HG03066 (cell line): ENCODE data around the gene HSD11B2.
A peak's percentile ranks its signal among the peaks of the same experiment; 100 is the strongest.
"Not testable (repeated sequence)": the region's sequence is repeated elsewhere in the genome, so short reads cannot be mapped to it uniquely, and the experiment has no call there.

Experiments used
- ATAC-seq: cut with Tn5 transposase; IDR thresholded peaks from one replicate; pipeline ENCODE4 v1.9.1; 2021; ENCODE audit warnings: low read depth; ENCODE audit not compliant: unreplicated experiment

Gene HSD11B2

DNA sequence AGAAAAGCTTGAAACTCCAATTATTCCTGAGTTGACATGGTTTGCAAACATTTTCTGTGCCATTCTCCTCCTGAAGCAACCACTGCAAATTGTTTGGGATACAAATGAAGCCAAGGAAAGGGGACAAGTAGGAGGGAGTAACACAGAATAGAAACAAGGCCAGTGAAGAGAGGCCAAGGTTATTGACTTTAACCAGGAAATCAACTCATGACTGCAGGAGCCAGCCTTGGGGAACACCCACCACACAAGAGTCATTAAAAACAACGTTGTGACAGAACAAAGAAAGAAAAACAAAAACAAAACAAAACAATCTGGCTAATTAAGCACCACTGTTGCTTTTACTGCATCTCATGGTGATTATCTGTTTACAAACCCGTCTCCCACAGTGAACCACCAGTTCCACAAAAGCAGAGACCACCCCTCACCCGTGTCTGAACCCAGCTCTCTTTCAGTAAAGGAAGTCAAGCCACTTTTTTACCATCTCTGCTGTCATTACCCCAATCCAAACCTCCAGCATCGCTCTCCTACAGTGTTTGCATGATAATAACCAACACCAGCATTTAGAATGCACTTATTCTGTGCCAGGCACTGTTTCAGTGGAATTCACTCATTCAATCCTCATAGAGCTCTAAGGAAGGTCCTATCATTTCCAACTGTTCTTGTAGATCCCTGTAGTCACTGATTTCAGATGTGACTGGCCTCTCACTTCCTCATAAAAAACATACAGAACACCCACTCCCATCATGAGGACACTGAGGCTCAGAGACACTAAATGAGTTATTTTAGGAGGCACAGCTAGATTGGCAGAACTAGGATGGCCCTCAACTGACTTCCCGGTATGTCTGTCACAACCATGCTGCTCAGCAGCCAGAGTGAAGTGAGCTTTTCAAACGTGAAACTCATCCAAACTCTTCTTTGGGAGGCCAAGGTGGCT is 16.7 kb upstream of the HSD11B2 start:
- no peak for ATAC-seq

GRCh38 chr16:67415421-67415820 is 15.5 kb upstream of the HSD11B2 start:
- not testable (repeated sequence) for ATAC-seq

DNA sequence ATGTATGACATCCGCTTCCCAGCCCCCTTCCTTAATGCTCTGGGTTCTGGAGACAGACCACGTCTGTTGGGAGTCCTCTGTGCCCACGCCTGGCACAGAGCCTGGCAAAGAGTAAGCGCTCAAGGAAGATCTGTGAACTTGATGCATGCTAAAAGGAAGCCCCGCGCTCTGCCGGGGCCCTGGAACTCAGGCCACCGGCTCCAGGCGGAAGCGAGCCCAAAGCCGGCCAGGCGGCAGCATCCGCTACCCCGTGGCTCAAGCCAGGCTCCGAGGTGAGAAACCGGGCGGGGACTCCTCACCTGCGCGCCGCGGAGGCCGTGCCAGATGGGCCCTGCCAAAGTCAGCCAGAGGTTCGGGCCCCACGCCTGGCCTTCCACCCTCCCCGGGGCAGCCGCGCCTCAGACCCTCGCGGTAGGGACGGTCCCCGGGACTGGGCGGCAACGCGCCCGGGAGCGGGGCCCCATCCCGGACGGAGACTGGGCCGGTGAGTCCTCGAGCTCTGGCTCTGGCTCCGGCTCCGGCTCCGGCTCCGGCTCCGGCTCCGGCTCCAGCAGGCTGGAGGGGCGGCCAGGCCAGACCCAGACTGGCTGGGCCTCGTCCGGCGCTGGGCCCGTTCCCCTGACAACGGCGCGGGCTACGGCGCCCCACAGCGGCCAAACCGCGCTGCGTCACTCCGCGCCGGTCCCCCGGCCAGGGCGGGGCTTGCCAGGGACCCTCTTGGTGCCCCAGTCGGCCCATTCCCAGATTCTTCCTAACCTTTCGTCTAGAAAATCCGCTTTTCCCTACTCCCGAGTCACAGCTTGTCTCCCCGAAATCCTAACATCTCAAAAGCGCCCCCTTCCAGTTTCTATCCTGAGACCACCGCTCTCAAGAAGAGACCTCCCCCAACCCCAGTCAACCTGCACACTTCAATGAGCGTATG is 14.8 kb upstream of the HSD11B2 start, which contains the start of gene ZDHHC1:
TSS of gene ZDHHC1 (minus strand) at position 606 of the 922 bp plus-strand sequence. CDS start 8,702 bp downstream, outside the sequence.
- peak; percentile 63 for ATAC-seq

- no peak for ATAC-seq
Observed at GRCh38 chr16:67417333-67418061, 13.4 kb upstream of the HSD11B2 start.

DNA sequence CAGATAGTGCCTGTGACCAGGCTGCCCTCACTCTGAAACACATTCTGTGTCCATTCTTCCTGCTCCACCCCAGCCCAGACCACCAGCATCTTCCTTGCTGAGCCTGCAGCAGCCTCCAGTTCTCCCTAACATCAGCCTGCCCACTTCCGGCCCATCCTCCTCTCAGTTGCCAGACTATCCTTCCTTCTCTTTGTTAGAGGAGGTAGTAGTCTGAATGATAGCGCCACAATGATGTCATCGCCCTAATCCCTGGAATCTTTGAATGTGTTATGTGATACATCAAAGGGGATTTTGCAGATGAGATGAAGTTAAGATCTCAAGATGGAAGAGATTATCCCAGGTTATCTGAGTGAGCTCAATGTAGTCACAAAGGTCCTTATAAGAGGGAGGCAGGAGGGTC is 11.4 kb upstream of the HSD11B2 start:
- ATAC-seq, result no peak

DNA sequence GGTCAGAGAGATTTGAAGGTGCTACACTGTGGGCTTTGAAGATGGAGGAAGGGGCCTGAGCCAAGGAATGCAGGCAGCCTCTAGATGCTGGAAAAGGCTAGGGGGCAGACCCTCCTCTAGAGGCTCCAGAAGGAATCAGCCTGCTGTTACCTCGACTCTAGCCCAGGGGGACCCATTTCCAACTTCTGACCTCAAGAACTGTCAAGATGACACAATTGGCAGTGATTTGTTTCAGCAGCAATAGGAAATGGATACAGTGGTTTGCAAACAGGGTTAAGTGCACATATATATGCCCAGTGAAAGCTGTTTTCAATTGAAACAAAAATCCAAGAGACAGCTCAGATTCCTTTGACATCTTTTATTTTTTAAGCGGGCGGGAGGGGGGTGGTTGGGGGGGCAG is 11.0 kb upstream of the HSD11B2 start:
- ATAC-seq, result no peak

GRCh38 chr16:67421030-67421429 is 9.9 kb upstream of the HSD11B2 start:
- no peak for ATAC-seq

- ATAC-seq, result no peak
Observed at GRCh38 chr16:67423015-67423414, 7.9 kb upstream of the HSD11B2 start.

DNA sequence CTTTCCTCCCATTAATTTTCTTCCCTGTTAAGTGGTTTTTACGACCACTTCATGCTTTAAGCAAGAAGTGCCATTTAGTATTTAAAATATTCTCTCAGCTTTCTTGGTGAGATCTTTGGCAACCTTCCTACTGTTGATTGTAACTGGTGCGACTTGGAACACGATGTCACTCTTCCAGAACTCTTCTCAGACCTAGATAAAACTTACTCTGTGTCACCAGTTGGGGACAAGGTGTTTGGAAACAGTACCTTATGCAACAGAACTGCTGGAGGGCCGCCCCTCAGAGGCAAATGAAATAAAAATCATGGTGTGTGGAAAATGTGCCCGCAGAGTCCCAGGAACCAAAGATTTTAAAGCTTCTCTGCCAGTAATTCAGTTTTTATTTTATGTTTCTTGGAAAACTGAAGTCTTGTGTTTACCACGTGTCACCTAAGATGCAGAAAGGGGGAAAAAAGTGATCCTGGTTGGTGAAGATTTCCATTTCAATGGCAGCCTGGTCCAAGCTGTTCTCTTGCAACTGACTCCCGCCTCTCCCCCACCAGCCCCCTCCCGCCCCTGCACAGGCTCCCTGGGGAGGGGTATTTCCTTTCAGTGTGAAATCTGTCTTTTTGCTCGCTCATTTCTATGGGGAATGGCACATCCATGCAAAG is 7.2 kb upstream of the HSD11B2 start:
- ATAC-seq, result no peak

DNA sequence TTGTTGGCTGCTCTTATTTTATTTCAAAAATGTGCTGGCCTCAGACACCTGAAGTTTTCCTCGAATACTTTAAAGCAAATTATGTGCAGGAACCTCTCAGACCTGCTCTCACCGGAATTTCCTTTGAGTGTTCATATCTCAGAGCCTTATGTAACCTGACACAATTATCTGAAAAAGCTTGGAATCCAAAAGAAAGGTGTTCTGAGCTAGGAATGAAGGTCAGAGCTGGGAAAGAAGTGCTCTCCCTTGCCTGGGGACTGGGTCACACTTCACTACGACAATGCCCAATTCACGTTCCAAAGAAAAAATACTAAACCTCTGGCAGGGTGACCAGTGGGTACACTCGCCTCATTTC is 6.7 kb upstream of the HSD11B2 start:
- ATAC-seq, result no peak

DNA sequence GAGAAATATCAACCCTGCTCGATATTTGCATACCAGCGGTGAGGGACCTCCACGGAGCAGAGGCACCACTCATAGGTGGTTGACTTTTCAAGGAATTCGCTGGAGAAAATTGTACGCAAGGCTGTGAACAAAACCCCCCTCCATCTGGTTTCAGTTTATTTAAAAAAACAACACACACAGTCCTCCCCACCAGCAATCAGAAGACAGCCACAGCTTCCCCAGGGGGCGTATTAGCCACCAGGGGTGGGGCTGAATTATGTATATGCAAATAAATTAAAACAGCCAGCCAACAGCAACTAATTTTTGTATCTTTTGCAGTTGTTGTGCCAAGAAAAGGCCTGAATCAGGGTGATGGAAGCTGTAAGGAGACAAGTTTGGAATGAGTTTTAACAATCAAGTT is 5.9 kb upstream of the HSD11B2 start:
- no peak for ATAC-seq

GRCh38 chr16:67425580-67425979 is 5.3 kb upstream of the HSD11B2 start:
- ATAC-seq, result no peak

DNA sequence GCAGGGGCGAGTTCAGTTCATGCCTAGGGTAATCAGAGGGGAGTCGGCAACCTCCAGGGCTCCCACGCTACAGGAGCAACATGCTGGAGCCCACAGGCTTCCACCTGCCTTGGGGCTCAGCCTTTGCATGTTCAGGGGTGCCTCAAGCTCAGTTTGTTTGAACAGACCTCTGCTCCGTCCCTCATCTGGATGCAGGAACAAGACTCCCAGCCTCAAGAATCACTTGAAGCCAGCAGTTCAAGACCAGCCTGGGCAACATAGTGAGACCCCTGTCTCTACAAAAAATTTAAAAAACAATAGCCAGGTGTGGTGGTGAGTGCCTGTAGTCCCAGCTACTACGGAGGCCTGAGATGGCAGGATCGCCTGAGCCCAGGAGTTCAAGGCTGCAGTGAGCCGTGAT is 4.9 kb upstream of the HSD11B2 start:
- ATAC-seq, result no peak

- ATAC-seq, result no peak
Observed at GRCh38 chr16:67426950-67427349, 4.0 kb upstream of the HSD11B2 start.

GRCh38 chr16:67428146-67428731 is 2.7 kb upstream of the HSD11B2 start:
- no peak for ATAC-seq

DNA sequence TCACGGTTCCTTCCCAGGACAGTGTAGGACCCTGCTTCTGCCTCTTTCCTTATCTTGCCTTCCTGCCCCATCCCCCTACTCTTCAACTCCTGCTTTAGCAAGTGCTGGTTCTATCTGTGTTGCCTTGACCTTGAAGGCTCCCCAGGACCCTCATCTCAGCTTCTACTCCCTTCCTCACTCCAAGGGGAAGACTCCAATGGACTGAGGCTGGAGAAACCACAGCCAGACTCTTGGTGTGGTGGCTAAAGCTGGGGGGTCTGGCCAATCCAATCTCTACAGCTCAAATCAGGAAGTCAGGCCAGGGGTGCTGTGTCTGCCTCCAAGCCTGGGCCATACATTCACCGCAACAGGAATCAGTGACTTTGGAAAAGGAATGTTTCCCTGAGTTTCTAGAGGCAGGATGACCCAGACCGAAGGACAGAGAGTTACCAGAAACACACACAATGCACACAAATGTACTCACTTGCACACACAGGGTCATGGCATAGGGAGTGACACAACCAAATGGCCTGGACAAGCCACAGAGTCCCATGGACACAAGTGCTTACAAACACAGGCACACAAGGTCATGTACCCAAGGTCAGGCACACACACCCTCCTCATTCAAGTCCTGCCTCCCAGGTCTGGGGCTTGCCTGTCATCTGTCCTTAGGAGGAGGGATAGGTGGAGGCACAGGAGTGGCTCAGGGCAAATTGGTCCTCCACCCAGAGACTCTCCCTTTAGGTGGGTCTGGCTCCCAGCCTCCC is 1.7 kb upstream of the HSD11B2 start:
- no peak for ATAC-seq

DNA sequence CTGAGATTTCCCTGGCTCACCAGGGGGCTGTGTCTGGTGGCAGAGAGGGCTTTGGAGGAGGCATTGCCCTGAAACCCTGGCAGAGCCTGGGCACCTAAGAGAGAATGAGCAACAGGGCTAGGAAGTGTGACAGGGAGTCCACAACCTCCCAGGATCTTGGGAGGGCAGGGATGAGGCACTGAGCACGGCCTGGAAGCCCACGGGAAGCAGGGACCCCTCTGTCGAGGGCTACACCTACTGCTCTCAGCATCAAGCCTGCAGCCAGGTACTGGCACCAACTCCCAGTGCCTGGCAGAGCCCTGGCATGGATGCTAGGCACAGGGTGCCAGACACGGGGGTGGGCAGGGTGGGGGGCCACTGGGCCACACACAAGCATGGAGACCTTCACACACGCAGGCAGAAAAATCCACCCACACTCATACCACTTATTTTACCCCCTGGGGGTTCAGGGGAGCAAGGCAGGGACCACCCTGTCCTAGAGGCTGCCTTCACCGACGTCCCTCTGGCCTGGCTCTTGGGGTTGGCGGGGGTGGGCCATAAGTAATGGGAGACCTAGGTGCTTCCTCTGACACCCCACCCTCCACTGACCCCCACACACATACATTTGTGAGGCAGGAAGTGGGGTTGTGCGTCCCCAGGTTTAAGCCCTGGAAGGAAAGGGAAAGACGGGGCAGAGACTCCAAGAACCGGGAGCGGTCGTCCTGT is 970 bp upstream of the HSD11B2 start:
- no peak for ATAC-seq

- no peak for ATAC-seq
Observed at GRCh38 chr16:67430504-67430976, 381 bp upstream of the HSD11B2 start.
